HG02970 (cell line): ENCODE results near the gene ITM2B.

Experiments used
- ATAC-seq: cut with Tn5 transposase; IDR thresholded peaks from one replicate; pipeline ENCODE4 v1.9.1; 2021; ENCODE audit warnings: mild to moderate bottlenecking, moderate library complexity, moderate number of reproducible peaks; ENCODE audit not compliant: unreplicated experiment, low FRiP score

The ITM2B gene

GRCh38 chr13:48255090-48255489, 22.1 kb downstream of the ITM2B start:
- ATAC-seq, result no peak

DNA sequence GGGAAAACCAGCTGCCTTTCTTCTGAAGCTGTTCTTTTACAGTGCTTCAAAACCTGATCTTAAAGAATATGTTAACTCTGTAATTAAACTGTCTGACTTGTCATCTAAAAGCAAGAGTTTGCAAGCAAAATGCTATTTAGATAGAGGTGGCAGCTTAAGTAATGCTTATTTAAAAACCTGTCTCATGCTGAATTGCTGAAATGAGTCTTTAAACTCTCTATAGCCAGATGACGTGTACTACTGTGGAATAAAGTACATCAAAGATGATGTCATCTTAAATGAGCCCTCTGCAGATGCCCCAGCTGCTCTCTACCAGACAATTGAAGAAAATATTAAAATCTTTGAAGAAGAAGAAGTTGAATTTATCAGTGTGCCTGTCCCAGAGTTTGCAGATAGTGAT, 22.9 kb downstream of the ITM2B start:
- ATAC-seq, result no peak

GRCh38 chr13:48258002-48258401, 25.0 kb downstream of the ITM2B start:
- ATAC-seq, result no peak

DNA sequence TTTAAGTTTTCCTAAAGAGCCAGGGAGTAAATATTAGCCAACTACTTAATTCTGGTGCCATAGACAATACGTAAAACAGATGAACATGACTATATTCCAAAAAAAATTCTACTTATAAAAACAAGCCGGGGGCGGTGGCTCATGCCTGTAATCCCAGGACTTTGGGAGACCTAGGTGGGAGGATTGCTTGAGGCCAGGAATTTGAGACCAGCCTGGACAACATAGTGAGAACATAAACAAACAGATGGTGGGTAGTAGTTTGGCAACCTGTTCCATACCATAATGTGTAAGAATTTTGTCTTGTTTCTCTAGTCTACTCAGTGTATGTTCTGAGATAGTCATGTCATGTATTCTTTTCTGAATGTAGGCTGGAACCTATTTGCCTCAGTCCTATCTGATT, 25.4 kb downstream of the ITM2B start:
- ATAC-seq, result no peak

GRCh38 chr13:48260970-48261369, 28.0 kb downstream of the ITM2B start:
- ATAC-seq, result no peak

- no peak for ATAC-seq
These were observed 30.2 kb downstream of the ITM2B start for GRCh38 chr13:48263196-48263595.

GRCh38 chr13:48264058-48264457, 31.1 kb downstream of the ITM2B start:
- no peak for ATAC-seq

DNA sequence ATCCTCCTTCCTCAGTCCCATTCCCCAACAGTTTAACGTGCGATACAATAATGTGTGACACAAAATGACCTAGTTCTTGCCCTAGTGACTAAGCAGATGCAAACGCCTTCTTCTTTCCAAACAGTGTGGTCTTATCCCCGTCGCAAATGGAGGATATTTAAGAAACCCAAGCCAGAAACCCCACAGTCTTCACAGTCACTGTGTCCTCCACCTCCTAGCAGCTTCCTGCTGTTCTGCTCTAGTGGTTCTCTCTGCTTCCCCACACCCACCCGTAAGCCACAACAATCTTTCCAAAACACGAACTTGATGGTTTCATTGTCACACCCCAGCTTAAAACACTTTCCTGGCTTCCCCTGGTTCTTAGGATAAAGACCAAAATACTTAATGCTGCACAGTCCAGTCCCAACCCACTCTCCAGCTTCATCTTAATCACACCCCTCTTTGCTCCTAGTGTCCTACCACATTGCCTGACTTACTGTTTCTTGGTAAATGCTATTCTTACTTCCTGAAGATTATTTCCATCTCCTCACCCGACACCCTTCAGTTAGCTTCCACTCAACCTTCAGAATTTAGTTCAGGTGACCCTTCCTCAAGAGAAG, 32.3 kb downstream of the ITM2B start:
- ATAC-seq, result no peak

DNA sequence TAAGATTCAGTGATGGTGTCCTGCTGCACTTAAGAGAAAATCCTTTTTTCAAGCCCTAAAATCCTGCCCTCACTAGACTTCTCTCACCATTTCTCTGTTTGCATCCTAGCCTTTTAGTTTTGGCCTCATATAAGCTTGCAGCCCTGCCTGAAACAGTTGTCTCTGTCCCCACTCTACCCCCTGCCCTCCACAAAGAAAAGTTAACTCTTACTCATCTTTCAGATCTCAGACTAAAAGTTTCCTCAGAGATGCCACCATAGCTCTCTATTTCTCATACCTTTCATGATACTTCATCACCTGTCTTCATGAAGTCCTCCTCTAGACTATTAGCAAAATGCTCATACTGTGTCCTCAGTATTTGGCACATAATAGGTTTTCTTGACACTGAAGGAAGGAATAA, 33.1 kb downstream of the ITM2B start:
- no peak for ATAC-seq

GRCh38 chr13:48266701-48267639, 34.0 kb downstream of the ITM2B start:
- ATAC-seq, result no peak

GRCh38 chr13:48268019-48268418, 35.0 kb downstream of the ITM2B start:
- no peak for ATAC-seq

DNA sequence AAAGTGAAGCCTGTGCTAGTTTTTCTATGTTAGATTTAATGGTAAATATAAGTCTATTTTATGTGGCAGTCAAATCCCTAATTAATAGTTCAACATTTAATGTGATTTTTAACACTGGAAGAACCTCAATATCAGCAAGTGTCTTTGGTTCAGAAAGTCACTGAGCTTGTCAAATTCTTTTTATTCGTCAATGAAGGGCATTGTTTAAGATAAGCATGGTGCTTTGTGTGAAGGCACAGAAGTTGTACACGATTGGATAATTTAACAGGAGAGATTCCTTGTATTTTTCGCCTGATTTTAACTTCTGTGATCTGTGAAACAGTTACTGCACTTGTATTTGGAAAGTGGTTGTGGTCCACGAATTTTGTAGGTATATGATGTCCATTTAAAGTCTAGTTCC, 40.3 kb downstream of the ITM2B start:
- ATAC-seq, result no peak

GRCh38 chr13:48275507-48275906, 42.5 kb downstream of the ITM2B start:
- ATAC-seq, result no peak

GRCh38 chr13:48278806-48279205, 45.8 kb downstream of the ITM2B start:
- no peak for ATAC-seq

DNA sequence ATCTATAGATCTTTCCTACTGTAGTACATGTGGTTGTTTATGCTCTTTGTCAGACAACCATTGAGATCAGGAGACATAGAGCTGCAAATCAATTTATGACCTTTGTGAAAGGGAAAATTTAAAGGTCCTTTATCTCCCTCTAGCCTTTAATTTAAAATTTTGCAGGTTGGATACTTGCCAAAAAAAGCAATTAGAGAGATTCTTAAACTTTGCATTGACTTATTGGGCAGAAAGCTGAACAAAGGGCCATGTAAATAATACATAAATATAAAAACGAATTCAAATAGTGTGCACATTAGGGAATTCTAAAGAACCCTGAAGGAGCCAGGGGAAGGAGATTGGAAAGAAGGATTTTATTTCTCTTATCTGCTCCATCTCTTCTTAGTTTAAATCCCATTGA, 48.5 kb downstream of the ITM2B start:
- ATAC-seq, result no peak

DNA sequence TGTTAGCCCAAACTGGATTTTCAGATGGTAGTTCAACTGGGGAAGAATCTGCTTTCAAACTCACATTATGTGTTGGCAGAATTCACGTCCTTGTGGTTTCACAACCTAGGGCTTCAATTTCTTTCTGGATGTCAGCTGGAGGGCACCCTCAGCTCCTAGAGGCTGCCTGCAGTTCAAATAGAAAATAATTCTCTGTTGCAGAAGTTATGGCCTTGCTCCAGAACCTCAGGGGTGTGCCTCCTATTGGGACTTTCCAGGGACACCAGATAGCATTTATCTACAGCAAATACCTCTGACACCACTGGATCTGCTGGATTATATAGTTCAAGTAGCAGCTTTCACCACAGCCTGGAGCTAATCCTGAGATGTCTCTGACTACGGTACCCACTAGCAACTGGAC, 58.7 kb downstream of the ITM2B start:
- no peak for ATAC-seq

DNA sequence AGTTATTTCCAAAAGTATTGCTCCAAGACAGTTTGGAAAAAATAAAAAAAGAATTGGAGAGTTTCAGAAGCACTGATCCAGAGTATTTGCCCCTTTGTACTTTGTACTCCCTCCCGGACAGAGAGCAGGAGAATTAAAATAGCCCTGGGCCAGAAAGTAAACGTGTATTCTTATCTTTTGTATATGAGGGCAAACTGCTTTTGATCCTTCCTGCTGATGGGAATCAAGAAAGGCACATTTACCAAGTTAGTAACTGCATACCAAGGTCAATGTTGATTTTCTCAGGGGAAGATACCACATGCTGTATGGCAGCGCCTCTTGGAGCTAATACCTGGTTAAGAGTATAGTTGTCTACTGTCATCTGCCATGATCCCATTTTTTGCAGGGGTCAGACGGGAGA, 59.6 kb downstream of the ITM2B start:
- no peak for ATAC-seq

GRCh38 chr13:48294653-48295052, 61.6 kb downstream of the ITM2B start:
- ATAC-seq, result no peak

GRCh38 chr13:48295271-48295670, 62.3 kb downstream of the ITM2B start:
- no peak for ATAC-seq

DNA sequence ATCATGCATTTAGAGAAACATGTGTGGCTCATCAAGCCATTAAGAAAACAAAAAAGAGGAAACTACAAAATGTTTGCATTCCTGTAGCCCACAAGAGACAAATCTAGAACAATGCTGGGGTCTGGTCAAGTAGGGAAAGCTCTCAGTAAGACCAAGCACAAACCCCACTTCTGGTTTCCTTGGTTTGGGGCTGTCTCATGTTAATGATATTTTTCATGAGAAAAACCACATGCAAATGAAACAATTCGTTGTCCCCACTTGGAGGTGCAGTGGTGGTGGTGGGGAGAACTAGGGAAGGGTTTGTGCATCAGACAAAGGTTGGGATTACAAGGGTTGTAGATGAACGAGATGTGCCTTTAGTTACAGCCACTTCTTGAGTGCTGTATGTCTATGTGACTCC, 63.5 kb downstream of the ITM2B start:
- ATAC-seq, result no peak

DNA sequence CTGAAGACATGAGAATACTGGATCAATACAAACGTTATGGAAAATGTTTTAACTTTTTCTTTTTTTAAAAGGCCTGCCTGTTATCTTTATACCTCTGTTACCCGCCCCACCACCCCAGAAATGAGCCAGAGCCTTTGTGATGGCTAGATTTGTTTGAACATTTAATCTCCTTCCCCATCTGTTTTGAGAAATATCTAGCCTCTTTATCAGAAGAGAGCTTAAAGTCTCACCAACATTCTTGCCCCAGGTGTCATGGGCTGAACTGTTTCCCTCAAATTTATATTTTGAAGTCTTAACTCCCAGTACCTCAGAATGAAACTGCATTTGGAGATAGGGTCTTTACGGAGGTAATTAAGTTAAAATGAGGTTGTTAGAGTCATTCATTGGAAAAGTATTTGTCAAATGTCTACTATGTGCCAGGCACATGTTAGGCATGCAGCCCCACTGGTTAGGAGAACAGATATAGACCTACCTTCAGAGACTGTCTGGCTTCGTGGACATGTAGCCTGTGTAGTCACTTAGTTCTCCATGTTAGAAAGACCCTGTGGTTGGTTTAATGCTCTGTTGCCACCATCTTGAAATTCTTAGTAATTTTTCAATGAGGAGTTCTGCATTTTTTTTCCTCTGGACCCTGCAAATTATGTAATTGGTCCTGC, 64.3 kb downstream of the ITM2B start:
- ATAC-seq, result no peak

DNA sequence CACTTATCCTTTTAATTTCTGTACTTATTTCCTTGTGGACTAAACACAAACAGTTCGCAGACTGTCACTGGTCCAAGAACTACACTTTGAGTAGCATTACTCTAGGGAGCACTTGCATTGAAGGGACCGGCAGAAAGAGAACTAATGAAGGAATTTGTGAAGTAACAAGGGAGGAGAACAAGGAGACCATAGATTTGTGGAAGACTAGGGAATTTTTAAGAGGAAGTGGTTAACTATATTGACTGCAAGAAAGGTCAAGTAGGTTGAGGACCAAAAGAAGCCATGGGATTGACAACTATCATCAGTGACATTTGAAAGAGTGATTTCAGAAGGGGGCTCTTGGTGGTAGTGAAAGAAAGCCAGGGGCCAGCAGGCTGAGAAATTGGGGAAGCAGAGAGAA, 66.6 kb downstream of the ITM2B start:
- ATAC-seq, result no peak
